ENCODE results near the gene PRXL2A. TPM values are rescaled to one million over a fixed set of nuclear protein-coding genes. Genes with fewer than 3 reads are reported as not detected.

PRXL2A gene
- total RNA-seq, 2 donors from 2014 or later, result 86.0 to 101 TPM

- Histone ChIP-seq H3K36me3 (no peaks in the 10 kb centered on the region), H3K27me3 (replicated peaks; ENCODE audit: insufficient read depth) (no peaks in the 10 kb centered on the region), H3K9me3 (no peaks in the 10 kb centered on the region), H3K4me1 (replicated peaks) (no peaks in the 10 kb centered on the region), H3K4me3 (no peak overlapping the region), H3K27ac (no peak overlapping the region)
- no peak for TF ChIP-seq POLR2AphosphoS5 (IDR thresholded peaks at IDR 0.05)
- TF ChIP-seq POLR2A (IDR thresholded peaks at IDR 0.05), result no peak
- no peak for TF ChIP-seq CTCF (IDR thresholded peaks at IDR 0.05)
- DNase-seq (ENCODE audit: low spot score), result no peak
- intact Hi-C loops (cut with DNase I), result no loop called here
- WGBS, result 95% methylated on average over 9 of the region's 9 CpGs
These were observed 17.6 kb upstream of the PRXL2A start for GRCh38 chr10:80390740-80391139.

- Histone ChIP-seq H3K9me3 (no peaks in the 10 kb centered on the region), H3K4me1 (replicated peaks) (no peaks in the 10 kb centered on the region), H3K27ac (no peak overlapping the region), H3K27me3 (replicated peaks; ENCODE audit: insufficient read depth) (no peaks in the 10 kb centered on the region), H3K4me3 (no peak overlapping the region), H3K36me3 (no peaks in the 10 kb centered on the region)
- no peak for DNase-seq (ENCODE audit: low spot score)
- 87% methylated on average over 6 of the region's 6 CpGs for WGBS
- intact Hi-C loops (cut with DNase I), result no loop called here
- no peak for TF ChIP-seq CTCF (IDR thresholded peaks at IDR 0.05)
- no peak for TF ChIP-seq POLR2AphosphoS5 (IDR thresholded peaks at IDR 0.05)
These were observed 16.1 kb upstream of the PRXL2A start for GRCh38 chr10:80392250-80392649.

- TF ChIP-seq POLR2AphosphoS5 (IDR thresholded peaks at IDR 0.05) (no peak), CTCF (IDR thresholded peaks at IDR 0.05) (no peak), POLR2A (IDR thresholded peaks at IDR 0.05) (no peak)
- intact Hi-C loops (cut with DNase I), result no loop called here
- no peaks in the 10 kb centered on the region for H3K4me1 ChIP-seq (replicated peaks)
- H3K27me3 ChIP-seq (replicated peaks; ENCODE audit: insufficient read depth), result no peaks in the 10 kb centered on the region
- H3K4me3 ChIP-seq, result no peak overlapping the region
- no peak for DNase-seq (ENCODE audit: low spot score)
- WGBS, result 64% methylated on average over 2 of the region's 2 CpGs
- H3K36me3 ChIP-seq, result no peaks in the 10 kb centered on the region
- H3K27ac ChIP-seq, result no peak overlapping the region
- no peaks in the 10 kb centered on the region for H3K9me3 ChIP-seq
These were observed 13.9 kb upstream of the PRXL2A start for GRCh38 chr10:80394358-80394916.

GRCh38 chr10:80397014-80397413 is 11.3 kb upstream of the PRXL2A start:
- intact Hi-C loops (cut with DNase I), result no loop called here
- no peak for TF ChIP-seq POLR2A (IDR thresholded peaks at IDR 0.05)
- no peak for TF ChIP-seq POLR2AphosphoS5 (IDR thresholded peaks at IDR 0.05)
- no peak for TF ChIP-seq CTCF (IDR thresholded peaks at IDR 0.05)
- Histone ChIP-seq H3K4me1 (replicated peaks) (no peaks in the 10 kb centered on the region), H3K9me3 (no peaks in the 10 kb centered on the region), H3K4me3 (no peak overlapping the region), H3K36me3 (no peaks in the 10 kb centered on the region), H3K27me3 (replicated peaks; ENCODE audit: insufficient read depth) (no peaks in the 10 kb centered on the region), H3K27ac (no peak overlapping the region)
- no peak for DNase-seq (ENCODE audit: low spot score)
- WGBS, result 89% methylated on average over 2 of the region's 2 CpGs

- H3K4me3 ChIP-seq, result no peak overlapping the region
- H3K27ac ChIP-seq, result no peak overlapping the region
- H3K36me3 ChIP-seq, result no peaks in the 10 kb centered on the region
- no peak for DNase-seq (ENCODE audit: low spot score)
- no peak for TF ChIP-seq CTCF (IDR thresholded peaks at IDR 0.05)
- TF ChIP-seq POLR2AphosphoS5 (IDR thresholded peaks at IDR 0.05), result no peak
- no peak for TF ChIP-seq POLR2A (IDR thresholded peaks at IDR 0.05)
- H3K27me3 ChIP-seq (replicated peaks; ENCODE audit: insufficient read depth), result no peaks in the 10 kb centered on the region
- no peaks in the 10 kb centered on the region for H3K9me3 ChIP-seq
- WGBS, result 68% methylated on average over 8 of the region's 8 CpGs
- H3K4me1 ChIP-seq (replicated peaks), result no peaks in the 10 kb centered on the region
- intact Hi-C loops (cut with DNase I), result no loop called here
These were observed 8.1 kb upstream of the PRXL2A start for GRCh38 chr10:80400136-80400804.
